Mesenchymal stem cell (in vitro differentiated cells and primary cell): ENCODE data around the gene SF3A2. TPM values are rescaled to one million over a fixed set of nuclear protein-coding genes. Genes with fewer than 3 reads are reported as not detected.
A peak's percentile ranks its signal among the peaks of the same experiment; 100 is the strongest.

Experiments used
- DNase-seq: peaks from one replicate; pipeline ENCODE4 v3.0.0-alpha.2; 2013
- H2AFZ ChIP-seq: one replicate; pipeline ENCODE4 v1.6.1; 2013; ENCODE audit warnings: low read depth, mild to moderate bottlenecking, control low read depth, inconsistent platforms, low read length, moderate library complexity
- H2AK5ac ChIP-seq: 2 replicates; pipeline ENCODE4 v1.6.1; 2013; ENCODE audit warnings: low read length, moderate library complexity, mild to moderate bottlenecking, inconsistent platforms; ENCODE audit not compliant: severe bottlenecking
- H2BK120ac ChIP-seq: one replicate; pipeline ENCODE4 v1.6.1; 2013; ENCODE audit warnings: low read depth, mild to moderate bottlenecking, inconsistent platforms, low read length, moderate library complexity
- H2BK12ac ChIP-seq, 2 experiments: one replicate each; pipeline ENCODE4 v1.6.1; 2013; ENCODE audit warnings: inconsistent platforms in 2 of 2, low read length in 2 of 2, mild to moderate bottlenecking in 2 of 2, moderate library complexity in 2 of 2, control low read depth in 1 of 2
- H2BK15ac ChIP-seq: one replicate; pipeline ENCODE4 v1.6.1; 2013; ENCODE audit warnings: mild to moderate bottlenecking, low read depth, inconsistent platforms; ENCODE audit not compliant: poor library complexity, severe bottlenecking
- H2BK5ac ChIP-seq: 2 replicates; pipeline ENCODE4 v1.6.1; 2013; ENCODE audit warnings: low read depth, mild to moderate bottlenecking, low read length, control low read depth, inconsistent platforms; ENCODE audit not compliant: poor library complexity, severe bottlenecking
- H3K14ac ChIP-seq, 2 experiments: one replicate each; pipeline ENCODE4 v1.6.1; 2013; ENCODE audit warnings: inconsistent platforms in 2 of 2, low read length in 2 of 2, control low read depth in 1 of 2, mild to moderate bottlenecking in 1 of 2, moderate library complexity in 1 of 2
- H3K18ac ChIP-seq, 2 experiments: one replicate each; pipeline ENCODE4 v1.6.1; 2013; ENCODE audit warnings: inconsistent platforms in 2 of 2, low read length in 2 of 2, control low read depth in 1 of 2, low read depth in 1 of 2, mild to moderate bottlenecking in 1 of 2
- H3K23ac ChIP-seq, 2 experiments: one replicate each; pipeline ENCODE4 v1.6.1; 2013; ENCODE audit warnings: inconsistent platforms in 2 of 2, low read length in 2 of 2, mild to moderate bottlenecking in 2 of 2, moderate library complexity in 2 of 2, control low read depth in 1 of 2
- H3K27ac ChIP-seq: 2 replicates; pipeline ENCODE4 v1.5.1; 2013; ENCODE audit warnings: mild to moderate bottlenecking, moderate library complexity, low read length, control low read depth, inconsistent platforms; ENCODE audit not compliant: poor library complexity, severe bottlenecking
- H3K27me3 ChIP-seq, 2 experiments: 2 replicates each; pipeline versions ENCODE4 v1.6.1 to v1.7.0; 2013; ENCODE audit warnings: low read length in 2 of 2, mild to moderate bottlenecking in 2 of 2, moderate library complexity in 2 of 2, control low read depth in 1 of 2, inconsistent platforms in 1 of 2; ENCODE audit not compliant: control insufficient read depth in 1 of 2, insufficient read depth in 1 of 2
- H3K36me3 ChIP-seq, 2 experiments: 2 replicates each; pipeline versions ENCODE4 v1.6.1 to v1.7.0; 2013; ENCODE audit warnings: low read length in 2 of 2, control low read depth in 1 of 2, inconsistent platforms in 1 of 2, low read depth in 1 of 2, mild to moderate bottlenecking in 1 of 2; ENCODE audit not compliant: insufficient read depth in 2 of 2, control insufficient read depth in 1 of 2
- H3K4ac ChIP-seq, 2 experiments: one replicate each; pipeline ENCODE4 v1.6.1; 2013; ENCODE audit warnings: inconsistent platforms in 2 of 2, low read length in 2 of 2, mild to moderate bottlenecking in 2 of 2, moderate library complexity in 2 of 2, control low read depth in 1 of 2, low read depth in 1 of 2
- H3K4me1 ChIP-seq: 2 replicates; pipeline ENCODE4 v1.6.1; 2013; ENCODE audit warnings: low read depth, low read length, control low read depth; ENCODE audit not compliant: control insufficient read depth, insufficient read depth
- H3K4me2 ChIP-seq: 2 replicates; pipeline ENCODE4 v1.6.1; 2013; ENCODE audit warnings: low read length, mild to moderate bottlenecking, inconsistent platforms; ENCODE audit not compliant: poor library complexity, severe bottlenecking
- H3K4me3 ChIP-seq, 2 experiments: 2 replicates each; pipeline versions ENCODE4 v1.5.1 to v1.7.0; 2013; ENCODE audit warnings: low read length in 2 of 2, mild to moderate bottlenecking in 2 of 2, control low read depth in 1 of 2, low read depth in 1 of 2; ENCODE audit not compliant: insufficient read depth in 1 of 2
- H3K79me1 ChIP-seq: replicated peaks from 2 replicates; pipeline ENCODE4 v1.6.1; 2013; ENCODE audit warnings: mild to moderate bottlenecking, control low read depth, low read length, inconsistent platforms; ENCODE audit not compliant: poor library complexity, severe bottlenecking
- H3K9ac ChIP-seq: 2 replicates; pipeline ENCODE4 v1.7.0; 2013; ENCODE audit warnings: mild to moderate bottlenecking, low read length, moderate library complexity
- H3K9me3 ChIP-seq: 2 replicates; pipeline ENCODE4 v1.7.0; 2013; ENCODE audit warnings: mild to moderate bottlenecking, low read length; ENCODE audit not compliant: control insufficient read depth
- H4K8ac ChIP-seq: one replicate; pipeline ENCODE4 v1.6.1; 2013; ENCODE audit warnings: inconsistent platforms, mild to moderate bottlenecking, low read length, moderate library complexity
- H4K91ac ChIP-seq: one replicate; pipeline ENCODE4 v1.6.1; 2013; ENCODE audit warnings: mild to moderate bottlenecking, low read length, inconsistent platforms
- WGBS: methylation state at CpG from one replicate; pipeline ENCODE4 v1.1.7; 2013; ENCODE audit warnings: mixed read lengths; 5-methylcytosine and 5-hydroxymethylcytosine counted together
- polyA plus RNA-seq, 2 experiments: library from polyadenylated mRNA; stranded (reverse); fragments of 200-250 nt; gene quantifications; one replicate each; pipeline ENCODE4 v1.2.3, GENCODE V29; 2013

Gene SF3A2, protein sequence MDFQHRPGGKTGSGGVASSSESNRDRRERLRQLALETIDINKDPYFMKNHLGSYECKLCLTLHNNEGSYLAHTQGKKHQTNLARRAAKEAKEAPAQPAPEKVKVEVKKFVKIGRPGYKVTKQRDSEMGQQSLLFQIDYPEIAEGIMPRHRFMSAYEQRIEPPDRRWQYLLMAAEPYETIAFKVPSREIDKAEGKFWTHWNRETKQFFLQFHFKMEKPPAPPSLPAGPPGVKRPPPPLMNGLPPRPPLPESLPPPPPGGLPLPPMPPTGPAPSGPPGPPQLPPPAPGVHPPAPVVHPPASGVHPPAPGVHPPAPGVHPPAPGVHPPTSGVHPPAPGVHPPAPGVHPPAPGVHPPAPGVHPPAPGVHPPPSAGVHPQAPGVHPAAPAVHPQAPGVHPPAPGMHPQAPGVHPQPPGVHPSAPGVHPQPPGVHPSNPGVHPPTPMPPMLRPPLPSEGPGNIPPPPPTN
- 66.8 TPM for polyA plus RNA-seq (2013, experiment 1 of 2)
- 60.7 TPM for polyA plus RNA-seq (2013, experiment 2 of 2)

- peak within 1 kb of the TSS; percentile 76 to 87 for H3K14ac ChIP-seq
- H3K4ac ChIP-seq: peak within 1 kb of the TSS; percentile 73 to 83
- peak within 1 kb of the TSS; percentile 72 for H2AFZ ChIP-seq
- peaks cover 32 to 50% of the 10 kb centered on the region in 2 experiments for H3K36me3 ChIP-seq
- WGBS: 0% methylated on average over 77 of the region's 80 CpGs
- peak within 1 kb of the TSS in 1 of 2 experiments; percentile 96 for H3K23ac ChIP-seq
- peak within 1 kb of the TSS; percentile 98 for H3K9ac ChIP-seq
- H3K27me3 ChIP-seq: no peaks in the 10 kb centered on the region
- H2BK120ac ChIP-seq: peak within 1 kb of the TSS; percentile 87
- H2BK12ac ChIP-seq: peak within 1 kb of the TSS in 1 of 2 experiments; percentile 17
- H3K4me1 ChIP-seq: peaks cover 57% of the 10 kb centered on the region
- peak within 1 kb of the TSS; percentile 88 for H3K27ac ChIP-seq
- DNase-seq: peak; percentile 98
- peak within 1 kb of the TSS; percentile 98 for H4K91ac ChIP-seq
- H3K79me1 ChIP-seq: no peaks in the 10 kb centered on the region
- peak within 1 kb of the TSS; percentile 95 to 98 for H3K18ac ChIP-seq
- H4K8ac ChIP-seq: peak within 1 kb of the TSS; percentile 98
- H2BK5ac ChIP-seq: peak within 1 kb of the TSS; percentile 91
- peak within 1 kb of the TSS; percentile 100 for H2BK15ac ChIP-seq
- H3K4me2 ChIP-seq: peak within 1 kb of the TSS; percentile 93
- H3K9me3 ChIP-seq: no peaks in the 10 kb centered on the region
- peak within 1 kb of the TSS; percentile 70 for H2AK5ac ChIP-seq
- peak within 1 kb of the TSS; percentile 86 to 92 for H3K4me3 ChIP-seq
These were observed at the start of gene SF3A2, which contains the start of gene PLEKHJ1 for GRCh38 chr19:2236314-2237050. SF3A2 (plus strand) TSS chr19:2236824; CDS start chr19:2243419, 6,595 bp downstream. PLEKHJ1 (minus strand) TSS chr19:2236329; CDS start chr19:2236248, 81 bp downstream.

- 95% methylated on average over 13 of the region's 13 CpGs for WGBS
- Histone ChIP-seq H3K79me1 (peaks cover 39% of the 10 kb centered on the region), H2AK5ac (peak overlapping the region; percentile 8), H2BK15ac (no peak overlapping the region), H2BK12ac (no peak overlapping the region), H4K91ac (no peak overlapping the region), H2BK5ac (no peak overlapping the region), H3K4ac (no peak overlapping the region), H4K8ac (no peak overlapping the region), H2BK120ac (no peak overlapping the region), H3K9ac (peak overlapping the region; percentile 79), H3K14ac (no peak overlapping the region), H3K4me1 (peaks cover 51% of the 10 kb centered on the region), H2AFZ (no peak overlapping the region), H3K27ac (peak overlapping the region; percentile 85), H3K23ac (peak overlapping the region in 1 of 2 experiments; percentile 0), H3K4me2 (no peak overlapping the region), H3K4me3 (peak overlapping the region in 1 of 2 experiments; percentile 18), H3K9me3 (no peaks in the 10 kb centered on the region), H3K36me3 (peaks cover 72 to 75% of the 10 kb centered on the region in 2 experiments), H3K18ac (no peak overlapping the region), H3K27me3 (no peaks in the 10 kb centered on the region)
- no peak for DNase-seq
These were observed 49.5 kb upstream of the SF3A2 start for GRCh38 chr19:2187159-2187558.

- Histone ChIP-seq H2BK12ac (no peak overlapping the region), H4K91ac (no peak overlapping the region), H3K27ac (no peak overlapping the region), H2AFZ (no peak overlapping the region), H3K9me3 (no peaks in the 10 kb centered on the region), H3K18ac (no peak overlapping the region), H3K14ac (no peak overlapping the region), H4K8ac (no peak overlapping the region), H3K36me3 (peaks cover 77 to 78% of the 10 kb centered on the region in 2 experiments), H3K27me3 (no peaks in the 10 kb centered on the region), H3K4me2 (no peak overlapping the region), H3K9ac (peak overlapping the region; percentile 12), H2BK120ac (no peak overlapping the region), H2AK5ac (no peak overlapping the region), H3K23ac (no peak overlapping the region), H3K4me1 (peaks cover 40% of the 10 kb centered on the region), H2BK5ac (no peak overlapping the region), H3K79me1 (peaks cover 45% of the 10 kb centered on the region), H3K4me3 (no peak overlapping the region), H3K4ac (no peak overlapping the region), H2BK15ac (no peak overlapping the region)
- no peak for DNase-seq
- WGBS: 98% methylated on average over 19 of the region's 19 CpGs
These were observed 47.8 kb upstream of the SF3A2 start for GRCh38 chr19:2188708-2189385.
